Liver (tissue), 9 donors: ENCODE measurements around the gene CFAP90. TPM values are rescaled to one million over a fixed set of nuclear protein-coding genes. Genes with fewer than 3 reads are reported as not detected.

Experiments
- DNase-seq: peaks from one replicate; pipeline ENCODE4 v3.0.0-alpha.2; 2017; ENCODE audit warnings: low spot score
- H3K27ac ChIP-seq, 2 donors: one replicate each; pipeline ENCODE4 v1.7.0; 2013; ENCODE audit warnings: inconsistent platforms in 2 of 2, low read length in 2 of 2, control low read depth in 1 of 2, low read depth in 1 of 2, mild to moderate bottlenecking in 1 of 2
- H3K27me3 ChIP-seq, 4 donors: one replicate each; pipeline versions ENCODE4 v1.6.1 to v1.7.0; 2013; ENCODE audit warnings: low read length in 3 of 4, inconsistent platforms in 1 of 4, mild to moderate bottlenecking in 1 of 4, moderate library complexity in 1 of 4; ENCODE audit not compliant: control insufficient read depth in 4 of 4, insufficient read depth in 4 of 4
- H3K36me3 ChIP-seq, 4 donors: one replicate each; pipeline versions ENCODE4 v1.6.1 to v1.7.0; 2013; ENCODE audit warnings: low read length in 3 of 4, mild to moderate bottlenecking in 3 of 4, low read depth in 1 of 4, moderate library complexity in 1 of 4; ENCODE audit not compliant: control insufficient read depth in 4 of 4, insufficient read depth in 3 of 4
- H3K4me1 ChIP-seq, 4 donors: one replicate each; pipeline versions ENCODE4 v1.6.1 to v1.7.0; 2013; ENCODE audit warnings: low read length in 3 of 4, mild to moderate bottlenecking in 3 of 4, moderate library complexity in 1 of 4; ENCODE audit not compliant: control insufficient read depth in 4 of 4, insufficient read depth in 4 of 4
- H3K4me3 ChIP-seq, 3 donors: one replicate each; pipeline versions ENCODE4 v1.6.1 to v1.7.0; 2013; ENCODE audit warnings: low read length in 3 of 3, control low read depth in 1 of 3, low read depth in 1 of 3, mild to moderate bottlenecking in 1 of 3
- H3K9ac ChIP-seq, 2 donors: one replicate each; pipeline ENCODE4 v1.7.0; 2013; ENCODE audit warnings: low read length in 2 of 2, mild to moderate bottlenecking in 2 of 2, moderate library complexity in 2 of 2, control low read depth in 1 of 2, low read depth in 1 of 2
- H3K9me3 ChIP-seq, 4 donors: one replicate each; pipeline versions ENCODE4 v1.6.1 to v1.7.0; 2013; ENCODE audit warnings: low read length in 3 of 4; ENCODE audit not compliant: control insufficient read depth in 4 of 4
- ATF3 ChIP-seq: IDR thresholded peaks from 2 replicates; pipeline ENCODE4 v1.6.1; 2016; ENCODE audit warnings: antibody characterized with exemption
- CTCF ChIP-seq: fragments of 150-350 bp; IDR thresholded peaks from 2 replicates; pipeline ENCODE4 v1.5.1; 2017; ENCODE audit warnings: improper control_type of control experiment, low read depth, low read length; ENCODE audit not compliant: missing input control
- EGR1 ChIP-seq, 2 donors: IDR thresholded peaks; 2 replicates each; pipeline ENCODE4 v1.6.1; 2016 to 2018; ENCODE audit warnings: antibody characterized with exemption in 2 of 2, low read depth in 2 of 2
- FOXA1 ChIP-seq: IDR thresholded peaks from 2 replicates; pipeline ENCODE4 v1.6.1; 2016; ENCODE audit warnings: antibody characterized with exemption
- FOXA2 ChIP-seq: IDR thresholded peaks from 2 replicates; pipeline ENCODE4 v1.6.1; 2016; ENCODE audit warnings: antibody characterized with exemption
- GABPA ChIP-seq, 2 donors: IDR thresholded peaks in 1 of 2; conservative IDR thresholded peaks in 1 of 2; 2 replicates each; pipeline ENCODE4 v1.6.1; 2016; ENCODE audit warnings: antibody characterized with exemption in 2 of 2, mild to moderate bottlenecking in 1 of 2, moderate library complexity in 1 of 2
- HNF4A ChIP-seq, 2 donors: conservative IDR thresholded peaks; 2 replicates each; pipeline ENCODE4 v1.6.1; 2016; ENCODE audit warnings: antibody characterized with exemption in 2 of 2, mild to moderate bottlenecking in 2 of 2
- HNF4G ChIP-seq: IDR thresholded peaks from 2 replicates; pipeline ENCODE4 v1.6.1; 2016; ENCODE audit warnings: antibody characterized with exemption
- JUND ChIP-seq, 2 donors: IDR thresholded peaks; 2 replicates each; pipeline ENCODE4 v1.6.1; 2016; ENCODE audit warnings: antibody characterized with exemption in 2 of 2
- MAX ChIP-seq: IDR thresholded peaks from 2 replicates; pipeline ENCODE4 v1.6.1; 2016; ENCODE audit warnings: antibody characterized with exemption
- NR2F2 ChIP-seq: IDR thresholded peaks from 2 replicates; pipeline ENCODE4 v1.6.1; 2016; ENCODE audit warnings: antibody characterized with exemption
- RAD21 ChIP-seq, 2 donors: IDR thresholded peaks; 2 replicates each; pipeline ENCODE4 v1.6.1; 2016; ENCODE audit warnings: antibody characterized with exemption in 2 of 2, mild to moderate bottlenecking in 2 of 2
- REST ChIP-seq: IDR thresholded peaks from 2 replicates; pipeline ENCODE4 v1.6.1; 2016; ENCODE audit warnings: antibody characterized with exemption, mild to moderate bottlenecking
- RXRA ChIP-seq, 2 donors: IDR thresholded peaks; 2 replicates each; pipeline ENCODE4 v1.6.1; 2017 to 2018; ENCODE audit warnings: antibody characterized with exemption in 2 of 2, mild to moderate bottlenecking in 1 of 2
- SP1 ChIP-seq: IDR thresholded peaks from 2 replicates; pipeline ENCODE4 v1.6.1; 2018; ENCODE audit warnings: antibody characterized with exemption, mild to moderate bottlenecking
- TAF1 ChIP-seq: conservative IDR thresholded peaks from 2 replicates; pipeline ENCODE4 v1.6.1; 2016; ENCODE audit warnings: antibody characterized with exemption, mild to moderate bottlenecking
- YY1 ChIP-seq: IDR thresholded peaks from 2 replicates; pipeline ENCODE4 v1.6.1; 2016; ENCODE audit warnings: antibody characterized with exemption, mild to moderate bottlenecking
- ZBTB33 ChIP-seq: IDR thresholded peaks from 2 replicates; pipeline ENCODE4 v1.6.1; 2016; ENCODE audit warnings: antibody characterized with exemption
- WGBS: extraction: QIAGEN DNeasy Blood & Tissue Kit; methylation state at CpG from one replicate; pipeline ENCODE4 v1.1.7; 2013; 5-methylcytosine and 5-hydroxymethylcytosine counted together
- polyA plus RNA-seq, 2 donors: library from polyadenylated mRNA; stranded (reverse) in 1 of 2; unstranded in 1 of 2; fragments of 200-250 nt in 1 of 2; fragments of >200 nt in 1 of 2; fragmentation: Nextera tagmentation in 1 of 2; extraction: Ambion mirVana in 1 of 2; gene quantifications; one replicate each; pipeline versions ENCODE4 v1.2.1 to v1.2.3, GENCODE V29; 2013 to 2015
- total RNA-seq, 2 donors: library from RNA; depleted of rRNA; stranded (reverse); fragments of >200 nt; gene quantifications; one replicate each; pipeline ENCODE4 v1.2.3, GENCODE V29; 2014
- donor health status: healthy.
- donor health status: healthy.
- donor health status: healthy.
- donor health status: healthy.
- donor health status: healthy.

Gene CFAP90
- total and polyA plus RNA-seq, 4 donors = 0.42 to 1.0 (median 0.59) TPM

GRCh38 chr5:7784683-7785380 lies 66.1 kb downstream of the CFAP90 start:
- no peak for DNase-seq
- no peak overlapping the region for H3K4me3 ChIP-seq
- peaks cover 0 to 5% (median 1%) of the 10 kb centered on the region in 4 donors for H3K27me3 ChIP-seq
- no peaks in the 10 kb centered on the region for H3K9me3 ChIP-seq
- 60% methylated on average over 4 of the region's 4 CpGs for WGBS
- no peak overlapping the region for H3K9ac ChIP-seq
- TF ChIP-seq HNF4G (no peak), RXRA (IDR thresholded peaks at IDR 0.05) (no peak), ZBTB33 (no peak), FOXA1 (no peak), NR2F2 (no peak), YY1 (no peak), ATF3 (no peak), FOXA2 (no peak), REST (no peak), SP1 (no peak), GABPA (IDR thresholded peaks at IDR 0.05 in 1 of 2, conservative IDR thresholded peaks at IDR 0.05 in 1 of 2) (no peak), JUND (IDR thresholded peaks at IDR 0.05) (no peak), HNF4A (conservative IDR thresholded peaks at IDR 0.05) (no peak), RAD21 (IDR thresholded peaks at IDR 0.05) (no peak), CTCF (no peak), MAX (no peak), EGR1 (IDR thresholded peaks at IDR 0.05; ENCODE audit: low read depth in 2 of 2) (no peak), TAF1 (no peak)
- H3K27ac ChIP-seq = no peak overlapping the region
- H3K36me3 ChIP-seq = no peaks in the 10 kb centered on the region
- no peaks in the 10 kb centered on the region for H3K4me1 ChIP-seq
